B cell (primary cell): ENCODE results near the gene USP22.

Source experiments
- CTCF ChIP-seq: fragments of 200-600 bp; IDR thresholded peaks from one replicate; pipeline ENCODE4 v1.8.0; 2022; ENCODE audit warnings: antibody characterized with exemption, mild to moderate bottlenecking
- EZH2 ChIP-seq: IDR thresholded peaks from 2 replicates; pipeline ENCODE4 v1.6.1; 2012; ENCODE audit warnings: borderline replicate concordance, low read depth, mild to moderate bottlenecking, moderate library complexity, low read length; ENCODE audit not compliant: insufficient read depth, poor library complexity, severe bottlenecking

DNA sequence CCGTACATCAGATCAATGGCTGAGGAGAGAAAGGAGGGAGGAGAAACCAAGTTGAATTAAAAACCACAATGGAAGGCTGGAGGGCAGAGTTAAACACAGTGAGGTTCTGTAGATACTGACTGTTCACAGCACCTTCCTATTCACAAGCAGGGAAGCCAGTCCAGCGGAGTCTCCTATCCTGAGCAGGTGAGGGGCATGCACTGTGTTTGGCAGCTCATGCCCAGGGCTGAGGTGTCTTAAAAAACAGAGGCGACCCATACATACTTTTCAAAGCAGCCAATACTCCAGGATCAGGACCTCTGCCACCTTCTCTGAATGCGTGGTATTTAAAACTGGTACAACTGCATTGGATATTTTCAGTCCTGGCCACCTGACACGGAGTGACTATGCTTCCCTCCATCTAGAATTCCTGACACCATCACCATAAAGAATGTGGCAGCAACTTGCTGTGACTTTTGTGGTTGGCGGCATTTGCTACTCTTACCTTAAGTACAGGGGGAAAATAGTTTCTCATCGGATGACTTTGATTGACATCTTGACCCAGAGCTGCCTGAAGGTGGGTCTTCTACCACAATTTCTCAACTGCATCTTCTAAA, 21.5 kb downstream of the USP22 start:
- TF ChIP-seq CTCF = no peak
- no peak for TF ChIP-seq EZH2
